Skeletal muscle satellite cell (primary cell): ENCODE measurements around the gene CEACAM21.

Source experiments
- H3K27me3 ChIP-seq: 2 replicates; pipeline ENCODE4 v1.7.0; 2013; ENCODE audit warnings: low read length; ENCODE audit not compliant: control insufficient read depth, insufficient read depth
- H3K36me3 ChIP-seq: 2 replicates; pipeline ENCODE4 v1.7.0; 2013; ENCODE audit warnings: mild to moderate bottlenecking, control low read depth, low read length; ENCODE audit not compliant: insufficient read depth
- H3K4me1 ChIP-seq: 2 replicates; pipeline ENCODE4 v1.7.0; 2013; ENCODE audit warnings: low read length; ENCODE audit not compliant: control insufficient read depth, insufficient read depth
- H3K4me2 ChIP-seq: 2 replicates; pipeline ENCODE4 v1.7.0; 2013; ENCODE audit warnings: mild to moderate bottlenecking, low read length
- H3K4me3 ChIP-seq: 2 replicates; pipeline ENCODE4 v1.7.0; 2013; ENCODE audit warnings: low read length
- H3K9ac ChIP-seq: 2 replicates; pipeline ENCODE4 v1.7.0; 2013; ENCODE audit warnings: mild to moderate bottlenecking, low read depth, low read length, moderate library complexity
- H3K9me3 ChIP-seq: replicated peaks from 2 replicates; pipeline ENCODE4 v1.7.0; 2013; ENCODE audit warnings: mild to moderate bottlenecking, control low read depth, low read length

CEACAM21 gene

DNA sequence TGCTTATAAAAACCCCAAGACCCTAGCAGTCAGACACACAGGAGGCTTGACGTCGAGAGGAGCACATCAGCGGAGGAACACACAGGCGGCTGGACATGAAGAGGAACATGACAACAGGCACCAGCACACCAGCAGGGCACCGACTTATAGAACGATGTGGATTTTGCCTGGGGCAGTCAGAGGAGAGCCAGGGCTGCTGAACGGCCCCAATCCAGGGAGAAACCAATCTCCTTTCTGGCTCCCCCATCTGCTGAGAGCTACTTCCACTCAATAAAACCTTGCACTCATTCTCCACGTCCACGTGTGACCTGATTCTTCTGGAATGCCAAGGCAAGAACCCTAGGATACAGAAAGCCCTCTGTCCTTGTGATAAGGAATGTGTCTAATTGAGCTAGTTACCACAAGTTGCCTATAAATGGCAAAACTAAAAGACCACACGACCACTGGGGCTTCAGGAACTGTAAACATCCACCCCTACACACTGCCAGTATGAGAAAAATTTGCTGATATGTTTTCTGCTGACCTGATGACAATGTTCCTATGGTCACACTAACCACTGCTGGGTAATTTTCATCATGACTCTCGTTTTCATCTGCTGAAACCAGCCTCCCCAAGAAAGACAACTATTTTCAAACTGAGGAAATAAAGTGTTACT lies 35.8 kb upstream of the CEACAM21 start:
- peaks cover 48% of the 10 kb centered on the region for H3K27me3 ChIP-seq
- H3K4me3 ChIP-seq: no peak overlapping the region
- no peaks in the 10 kb centered on the region for H3K36me3 ChIP-seq
- no peaks in the 10 kb centered on the region for H3K4me1 ChIP-seq
- H3K9ac ChIP-seq: no peak overlapping the region
- no peak overlapping the region for H3K4me2 ChIP-seq
- H3K9me3 ChIP-seq: no peaks in the 10 kb centered on the region

GRCh38 chr19:41541990-41542584 lies 33.9 kb upstream of the CEACAM21 start:
- H3K4me3 ChIP-seq: no peak overlapping the region
- H3K4me1 ChIP-seq: no peaks in the 10 kb centered on the region
- H3K36me3 ChIP-seq: no peaks in the 10 kb centered on the region
- no peaks in the 10 kb centered on the region for H3K9me3 ChIP-seq
- H3K27me3 ChIP-seq: peaks cover 56% of the 10 kb centered on the region
- H3K9ac ChIP-seq: no peak overlapping the region
- no peak overlapping the region for H3K4me2 ChIP-seq

DNA sequence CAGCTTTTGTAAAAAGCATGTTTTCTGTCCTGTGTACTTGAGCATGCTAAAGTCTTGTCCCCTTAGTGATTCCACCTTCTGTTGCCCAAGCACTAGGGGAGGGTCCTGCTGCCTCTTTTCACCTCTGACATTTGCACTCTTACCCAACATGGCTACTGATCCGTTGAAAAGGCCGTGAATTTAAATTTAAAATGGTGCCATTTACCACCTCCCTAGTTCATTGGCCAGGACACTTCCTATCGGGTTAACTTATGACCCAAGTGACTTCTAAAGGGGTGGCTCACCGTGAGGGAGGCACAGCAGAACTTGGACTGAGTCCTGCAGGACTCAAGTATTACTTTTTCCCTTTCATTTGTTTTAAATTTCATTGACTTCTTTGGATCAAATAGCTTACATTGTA lies 33.3 kb upstream of the CEACAM21 start:
- Histone ChIP-seq H3K4me1 (no peaks in the 10 kb centered on the region), H3K27me3 (peaks cover 61% of the 10 kb centered on the region), H3K36me3 (no peaks in the 10 kb centered on the region), H3K4me2 (no peak overlapping the region), H3K9me3 (no peaks in the 10 kb centered on the region), H3K9ac (no peak overlapping the region), H3K4me3 (no peak overlapping the region)

DNA sequence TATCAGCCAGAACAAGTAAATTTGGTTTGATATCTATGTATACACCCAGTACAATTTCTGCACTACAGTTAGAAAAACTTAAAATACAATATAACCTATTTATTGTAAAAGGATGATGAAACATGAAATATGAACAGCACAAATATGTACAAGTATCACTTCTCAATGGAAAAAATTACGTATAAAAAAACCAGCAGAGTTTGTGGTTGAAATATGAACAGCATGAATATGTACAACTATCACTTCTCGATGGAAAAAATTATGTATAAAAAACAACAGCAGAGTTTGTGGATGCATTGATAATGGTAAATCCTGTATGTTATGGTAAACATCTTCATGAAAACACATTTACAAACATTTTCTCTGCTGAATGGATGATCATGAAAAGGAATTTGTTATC lies 32.4 kb upstream of the CEACAM21 start:
- H3K4me3 ChIP-seq: no peak overlapping the region
- no peaks in the 10 kb centered on the region for H3K36me3 ChIP-seq
- no peaks in the 10 kb centered on the region for H3K9me3 ChIP-seq
- H3K27me3 ChIP-seq: peaks cover 63% of the 10 kb centered on the region
- no peak overlapping the region for H3K4me2 ChIP-seq
- H3K4me1 ChIP-seq: no peaks in the 10 kb centered on the region
- H3K9ac ChIP-seq: no peak overlapping the region

DNA sequence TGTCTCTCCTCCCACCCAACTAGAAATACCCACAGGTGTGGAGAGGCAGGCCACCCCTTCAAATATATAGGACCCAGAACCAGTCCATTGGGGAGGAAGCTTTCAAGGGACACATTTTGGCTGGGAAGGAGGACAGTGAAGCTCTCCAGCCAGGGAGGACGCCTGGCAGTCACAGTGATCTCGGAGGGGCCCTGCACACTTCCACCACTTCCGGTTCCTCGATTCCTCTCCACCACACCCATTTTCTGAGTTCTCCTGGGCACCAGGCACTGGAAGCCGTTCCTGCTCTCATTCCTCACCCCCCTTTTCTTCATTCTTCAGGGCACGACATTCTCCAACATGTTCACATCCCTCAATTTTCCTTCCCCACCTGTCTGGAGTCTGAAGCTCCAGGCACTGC lies 30.4 kb upstream of the CEACAM21 start:
- Histone ChIP-seq H3K4me3 (no peak overlapping the region), H3K4me2 (no peak overlapping the region), H3K9ac (no peak overlapping the region), H3K27me3 (peaks cover 50% of the 10 kb centered on the region), H3K4me1 (no peaks in the 10 kb centered on the region), H3K9me3 (no peaks in the 10 kb centered on the region), H3K36me3 (no peaks in the 10 kb centered on the region)

DNA sequence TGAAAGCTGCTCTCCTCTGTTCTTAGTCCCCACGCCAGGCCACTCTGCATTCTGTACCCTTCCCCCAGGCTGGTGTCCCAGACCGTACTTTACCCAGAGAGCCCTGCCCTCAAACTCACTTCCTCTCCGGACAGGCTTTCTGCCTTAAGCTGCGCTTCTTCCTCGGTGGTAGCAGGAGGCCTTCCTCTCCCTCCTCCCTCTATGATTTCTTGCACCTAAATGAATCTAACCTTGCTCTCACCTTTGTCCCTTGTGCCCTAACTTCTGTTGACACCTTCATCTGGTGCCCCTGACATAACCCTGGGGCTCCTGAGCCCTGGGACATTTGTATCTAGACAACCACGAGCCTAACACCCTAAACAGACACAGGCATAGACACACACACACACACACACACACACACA lies 29.6 kb upstream of the CEACAM21 start:
- no peak overlapping the region for H3K9ac ChIP-seq

DNA sequence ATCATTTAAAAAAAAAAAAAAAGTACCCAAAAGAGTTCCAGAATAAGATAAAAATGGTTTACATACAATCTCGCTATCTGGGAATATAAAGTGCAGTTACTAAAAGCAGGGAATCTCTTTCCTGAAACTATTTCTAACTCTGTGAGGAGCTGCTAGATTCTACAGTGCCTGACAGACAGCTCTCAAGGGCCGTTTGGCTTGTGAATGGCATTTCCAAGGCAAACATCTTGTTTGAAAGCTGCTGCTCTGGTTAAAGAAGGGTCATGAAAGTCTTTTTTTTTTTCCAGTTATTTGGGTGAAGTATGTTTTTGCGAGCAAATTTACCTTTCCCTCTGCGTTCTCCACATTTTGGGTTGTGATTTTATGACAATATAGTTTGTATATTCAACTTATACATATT lies 29.0 kb upstream of the CEACAM21 start:
- no peak overlapping the region for H3K9ac ChIP-seq
- H3K4me3 ChIP-seq: no peak overlapping the region
- no peak overlapping the region for H3K4me2 ChIP-seq
- no peaks in the 10 kb centered on the region for H3K9me3 ChIP-seq
- H3K27me3 ChIP-seq: peaks cover 50% of the 10 kb centered on the region
- no peaks in the 10 kb centered on the region for H3K4me1 ChIP-seq
- H3K36me3 ChIP-seq: no peaks in the 10 kb centered on the region

More for the DNA sequence above, 29.6 kb upstream of the CEACAM21 start:
- H3K27me3 ChIP-seq: peaks cover 50% of the 10 kb centered on the region
- H3K4me1 ChIP-seq: no peaks in the 10 kb centered on the region
- H3K4me2 ChIP-seq: no peak overlapping the region
- H3K36me3 ChIP-seq: no peaks in the 10 kb centered on the region
- H3K4me3 ChIP-seq: no peak overlapping the region
- H3K9me3 ChIP-seq: no peaks in the 10 kb centered on the region

GRCh38 chr19:41547569-41547968 lies 28.4 kb upstream of the CEACAM21 start:
- H3K36me3 ChIP-seq: no peaks in the 10 kb centered on the region
- H3K9ac ChIP-seq: no peak overlapping the region
- H3K4me3 ChIP-seq: no peak overlapping the region
- H3K4me1 ChIP-seq: no peaks in the 10 kb centered on the region
- H3K27me3 ChIP-seq: peaks cover 45% of the 10 kb centered on the region
- no peaks in the 10 kb centered on the region for H3K9me3 ChIP-seq
- H3K4me2 ChIP-seq: no peak overlapping the region

DNA sequence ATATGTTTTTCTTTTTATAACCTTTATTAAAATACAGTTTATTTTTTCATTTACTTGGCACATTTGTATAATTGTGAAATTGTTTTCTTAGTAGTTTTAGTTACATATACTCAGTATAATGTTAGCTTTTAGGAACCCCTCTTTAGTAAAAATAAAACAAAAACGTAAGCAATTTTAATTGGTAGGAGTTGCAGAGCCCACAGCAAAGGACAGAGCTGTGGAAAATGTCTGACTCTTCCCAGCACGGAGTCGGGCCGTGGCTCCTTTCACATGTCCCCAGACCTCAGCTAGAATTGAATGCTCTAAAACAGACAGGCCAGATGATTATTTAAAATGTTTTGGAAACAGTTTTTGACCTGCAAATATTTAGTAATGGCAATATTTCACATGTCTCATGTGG lies 27.9 kb upstream of the CEACAM21 start:
- H3K4me2 ChIP-seq: no peak overlapping the region
- no peak overlapping the region for H3K4me3 ChIP-seq
- H3K4me1 ChIP-seq: no peaks in the 10 kb centered on the region
- peaks cover 42% of the 10 kb centered on the region for H3K27me3 ChIP-seq
- no peaks in the 10 kb centered on the region for H3K9me3 ChIP-seq
- H3K36me3 ChIP-seq: no peaks in the 10 kb centered on the region
- H3K9ac ChIP-seq: no peak overlapping the region

DNA sequence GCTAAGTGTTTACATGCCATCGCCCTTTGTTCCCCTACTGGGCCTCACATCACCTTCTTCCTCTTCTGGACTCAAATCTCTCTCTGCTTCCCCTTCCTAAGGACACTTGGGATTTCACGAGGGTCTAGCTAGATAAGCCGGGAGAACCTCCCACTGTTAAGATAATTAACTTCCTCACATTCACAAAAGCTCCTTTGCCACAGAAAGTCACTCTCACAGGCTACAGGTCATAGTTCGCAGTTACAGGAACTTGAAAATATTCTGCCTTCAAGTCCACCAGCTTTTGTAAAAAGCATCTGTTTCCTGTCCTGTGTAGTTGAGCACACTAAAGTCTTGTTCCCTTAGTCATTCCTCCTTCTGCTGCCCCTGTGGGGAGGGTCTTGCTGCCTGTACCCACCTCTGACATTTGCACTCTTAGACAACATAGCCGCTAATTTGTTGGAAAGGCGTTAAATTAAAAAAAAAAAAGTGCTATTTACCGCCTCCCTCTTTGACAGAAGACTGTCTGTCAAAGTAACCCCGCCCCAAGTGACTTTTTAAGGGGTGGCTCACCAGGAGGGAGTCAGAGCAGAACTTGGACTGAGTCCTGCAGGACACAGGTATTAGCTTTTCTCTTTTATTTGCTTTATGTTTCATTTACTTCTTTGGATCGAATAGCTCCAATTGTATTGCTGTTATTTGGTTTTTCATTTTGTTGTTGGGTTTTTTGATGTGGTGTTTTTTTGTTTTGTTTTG lies 26.8 kb upstream of the CEACAM21 start:
- H3K4me2 ChIP-seq: no peak overlapping the region
- peaks cover 37% of the 10 kb centered on the region for H3K27me3 ChIP-seq
- H3K4me1 ChIP-seq: no peaks in the 10 kb centered on the region
- H3K9me3 ChIP-seq: no peaks in the 10 kb centered on the region
- H3K9ac ChIP-seq: no peak overlapping the region
- no peaks in the 10 kb centered on the region for H3K36me3 ChIP-seq
- H3K4me3 ChIP-seq: no peak overlapping the region

DNA sequence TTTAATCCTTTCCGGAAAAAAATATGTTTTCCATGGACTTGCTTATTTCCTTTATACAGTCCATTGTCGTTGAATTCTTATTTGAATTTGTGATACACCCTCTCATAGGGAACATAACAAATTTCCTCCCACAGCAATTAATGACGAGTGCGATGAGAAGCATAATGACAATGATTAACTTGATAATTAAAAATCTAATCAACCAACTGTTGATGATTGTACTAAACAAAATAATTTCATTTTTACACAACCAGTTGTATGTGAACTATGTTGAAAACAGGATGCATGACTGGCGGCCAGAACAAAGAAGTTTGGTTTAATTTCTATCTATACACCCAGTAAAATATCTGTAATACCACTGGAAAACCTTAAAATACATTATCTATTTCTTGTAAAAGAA lies 26.1 kb upstream of the CEACAM21 start:
- no peak overlapping the region for H3K9ac ChIP-seq
- no peaks in the 10 kb centered on the region for H3K36me3 ChIP-seq
- no peak overlapping the region for H3K4me3 ChIP-seq

DNA sequence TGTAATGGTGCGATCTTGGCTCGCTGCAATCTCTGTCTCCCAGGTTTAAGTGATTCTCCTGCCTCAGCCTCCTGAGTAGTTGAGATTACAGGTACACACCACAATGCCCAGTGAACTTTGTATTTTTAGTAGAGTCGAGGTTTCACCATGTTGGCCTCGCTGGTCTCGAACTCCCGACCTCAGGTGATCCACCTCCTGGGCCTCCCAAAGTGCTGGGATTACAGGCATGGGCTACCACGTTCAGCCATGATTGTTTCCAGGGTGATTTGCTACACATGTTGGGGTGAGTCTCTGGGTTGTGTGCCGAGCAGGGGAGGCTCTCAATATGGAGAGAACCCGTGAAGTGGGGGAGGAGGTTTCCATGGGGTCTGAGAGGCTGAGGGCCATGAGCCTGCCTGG lies 24.8 kb upstream of the CEACAM21 start:
- Histone ChIP-seq H3K9ac (no peak overlapping the region), H3K36me3 (no peaks in the 10 kb centered on the region), H3K9me3 (no peaks in the 10 kb centered on the region), H3K4me3 (no peak overlapping the region), H3K27me3 (peaks cover 35% of the 10 kb centered on the region), H3K4me1 (no peaks in the 10 kb centered on the region), H3K4me2 (no peak overlapping the region)

More for the DNA sequence above, 26.1 kb upstream of the CEACAM21 start:
- no peaks in the 10 kb centered on the region for H3K4me1 ChIP-seq
- no peaks in the 10 kb centered on the region for H3K9me3 ChIP-seq
- peaks cover 35% of the 10 kb centered on the region for H3K27me3 ChIP-seq
- no peak overlapping the region for H3K4me2 ChIP-seq
